SKM-1 treated with dmso at 0.1 percent for 144 hours (cell line): Measurements from ENCODE around the gene SMARCB1.

ENCODE experiments used
- DNase-seq: peaks from one replicate; lab custom pipeline; 2025; ENCODE audit not compliant: unreplicated experiment; lab: John Stamatoyannopoulos, UW

Gene SMARCB1

GRCh38 chr22:23828800-23829680 is 42.3 kb downstream of the SMARCB1 start:
- no peak for DNase-seq

GRCh38 chr22:23829845-23830372 is 43.1 kb downstream of the SMARCB1 start:
- no peak for DNase-seq

- no peak for DNase-seq
These were observed 44.5 kb downstream of the SMARCB1 start for GRCh38 chr22:23831261-23831660.

GRCh38 chr22:23831781-23832180 is 45.0 kb downstream of the SMARCB1 start:
- no peak for DNase-seq

GRCh38 chr22:23832226-23833016 is 45.7 kb downstream of the SMARCB1 start:
- no peak for DNase-seq

GRCh38 chr22:23833017-23833751 is 46.4 kb downstream of the SMARCB1 start:
- DNase-seq = no peak

- DNase-seq = no peak
These were observed 47.1 kb downstream of the SMARCB1 start for GRCh38 chr22:23833911-23834317.

- no peak for DNase-seq
These were observed 47.6 kb downstream of the SMARCB1 start for GRCh38 chr22:23834406-23834792.

GRCh38 chr22:23834793-23835483 is 48.2 kb downstream of the SMARCB1 start:
- no peak for DNase-seq

GRCh38 chr22:23835484-23836144 is 48.8 kb downstream of the SMARCB1 start:
- DNase-seq = no peak

- no peak for DNase-seq
These were observed 49.5 kb downstream of the SMARCB1 start for GRCh38 chr22:23836281-23836680.

- DNase-seq = no peak
These were observed 50.1 kb downstream of the SMARCB1 start for GRCh38 chr22:23836692-23837495.

- no peak for DNase-seq
These were observed 50.7 kb downstream of the SMARCB1 start for GRCh38 chr22:23837496-23837859.

- peak; percentile 63 for DNase-seq
These were observed 51.3 kb downstream of the SMARCB1 start for GRCh38 chr22:23837911-23838680.

- DNase-seq = peak; percentile 100
These were observed 52.1 kb downstream of the SMARCB1 start, which contains the start of gene DERL3 for GRCh38 chr22:23838681-23839468. Gene DERL3 (minus strand): TSS chr22:23839006. CDS start chr22:23838987, 19 bp downstream.

GRCh38 chr22:23840026-23840425 is 53.3 kb downstream of the SMARCB1 start:
- DNase-seq = no peak

GRCh38 chr22:23841292-23841691 is 54.5 kb downstream of the SMARCB1 start:
- no peak for DNase-seq
